ENCODE data around the gene BRD4.

The BRD4 gene

GRCh38 chr19:15313649-15314279, 18.6 kb downstream of the BRD4 start:
- DNase-seq (ENCODE audit: low read depth) = no peak

DNA sequence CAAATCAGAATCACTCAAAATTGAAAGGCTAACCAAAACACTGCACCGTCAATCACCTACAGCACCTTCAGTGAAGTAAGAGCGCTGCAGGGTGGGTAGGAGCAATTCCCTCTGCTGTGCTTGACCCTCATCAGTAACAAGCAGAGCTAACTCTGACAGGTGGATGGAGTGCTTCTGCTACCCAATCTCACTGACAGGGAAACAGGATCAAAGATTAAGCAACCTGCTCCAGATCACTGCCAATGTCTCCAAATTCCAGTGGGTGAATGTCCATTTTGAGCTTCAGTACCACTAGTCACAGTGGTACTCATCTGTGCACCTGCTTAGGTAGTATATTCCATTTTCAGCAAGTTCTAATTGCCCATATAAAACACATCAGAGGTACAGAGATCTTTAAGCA, 25.2 kb downstream of the BRD4 start:
- no peak for DNase-seq (ENCODE audit: low read depth)

GRCh38 chr19:15305582-15306334, 26.6 kb downstream of the BRD4 start:
- DNase-seq (ENCODE audit: low read depth) = no peak

- DNase-seq (ENCODE audit: low read depth) = no peak
These were observed 28.1 kb downstream of the BRD4 start for GRCh38 chr19:15304140-15304705.

DNA sequence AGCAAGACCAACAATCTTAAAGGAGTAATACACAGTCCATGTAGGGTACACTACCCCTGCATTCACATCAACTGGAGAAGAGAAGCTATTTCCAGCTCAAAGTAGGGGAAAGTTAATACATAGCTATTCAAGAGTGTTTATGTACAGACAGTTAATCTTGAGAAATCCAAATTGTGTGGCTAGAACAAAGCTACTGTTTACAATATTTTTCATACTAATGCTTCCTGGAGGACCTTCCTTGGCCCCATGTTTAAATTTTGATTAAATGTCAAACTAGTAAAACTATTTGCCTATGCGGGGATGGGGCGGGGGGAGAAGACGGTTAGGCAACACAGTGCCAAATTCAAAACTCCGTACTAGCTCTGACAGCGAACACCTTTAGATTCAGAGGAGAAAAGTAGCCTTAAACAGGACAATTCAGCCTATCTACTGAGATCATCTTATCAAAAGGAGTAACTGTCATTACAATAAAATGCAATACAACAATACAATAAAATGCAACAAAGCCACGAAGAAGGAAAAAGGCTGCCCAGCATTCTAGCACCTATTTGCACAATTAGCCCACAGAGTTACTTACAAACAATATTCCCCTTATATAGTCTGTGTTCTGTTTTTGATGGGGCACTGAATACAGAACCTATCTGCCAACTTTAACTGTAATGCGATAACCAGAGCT, 29.1 kb downstream of the BRD4 start:
- no peak for DNase-seq (ENCODE audit: low read depth)

GRCh38 chr19:15300533-15301197, 31.7 kb downstream of the BRD4 start:
- no peak for DNase-seq (ENCODE audit: low read depth)

DNA sequence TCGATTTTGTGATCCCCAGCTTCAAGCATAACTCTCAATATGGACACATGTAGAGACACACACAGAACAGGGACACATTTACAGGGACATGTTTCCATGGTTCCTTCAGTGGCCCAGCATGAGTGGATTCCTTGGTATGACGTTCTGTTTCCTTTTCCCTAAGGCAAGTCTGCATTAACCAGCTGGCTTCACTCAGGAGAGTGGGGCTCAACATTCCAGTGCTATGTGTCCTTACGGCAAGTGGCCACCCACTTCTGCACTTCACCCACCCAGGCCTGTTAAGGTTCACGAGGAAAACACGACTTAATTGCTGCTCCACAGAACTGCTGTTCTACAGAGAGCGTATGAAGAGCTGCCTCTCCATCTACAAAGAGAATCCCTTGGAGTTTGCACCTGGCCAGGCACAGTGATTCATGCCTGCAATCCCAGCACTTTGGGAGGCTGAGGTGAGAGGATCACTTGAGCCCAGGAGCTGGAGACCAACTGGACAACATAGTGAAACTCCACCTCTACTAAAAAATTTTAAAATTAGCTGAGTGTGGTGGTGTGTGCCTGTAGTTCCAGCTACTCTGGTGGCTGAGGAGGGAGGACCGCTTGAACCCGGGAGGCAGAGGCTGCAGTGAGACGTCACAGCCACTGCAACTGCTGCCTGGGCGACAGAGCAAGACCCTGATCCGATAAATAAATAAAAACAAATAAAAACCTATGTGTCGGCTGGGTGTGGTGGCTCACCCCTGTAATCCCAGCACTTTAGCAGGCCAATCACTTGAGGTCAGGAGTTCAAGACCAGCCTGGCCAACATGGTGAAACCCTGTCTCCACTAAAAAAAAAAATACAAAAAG, 32.5 kb downstream of the BRD4 start:
- no peak for DNase-seq (ENCODE audit: low read depth)

DNA sequence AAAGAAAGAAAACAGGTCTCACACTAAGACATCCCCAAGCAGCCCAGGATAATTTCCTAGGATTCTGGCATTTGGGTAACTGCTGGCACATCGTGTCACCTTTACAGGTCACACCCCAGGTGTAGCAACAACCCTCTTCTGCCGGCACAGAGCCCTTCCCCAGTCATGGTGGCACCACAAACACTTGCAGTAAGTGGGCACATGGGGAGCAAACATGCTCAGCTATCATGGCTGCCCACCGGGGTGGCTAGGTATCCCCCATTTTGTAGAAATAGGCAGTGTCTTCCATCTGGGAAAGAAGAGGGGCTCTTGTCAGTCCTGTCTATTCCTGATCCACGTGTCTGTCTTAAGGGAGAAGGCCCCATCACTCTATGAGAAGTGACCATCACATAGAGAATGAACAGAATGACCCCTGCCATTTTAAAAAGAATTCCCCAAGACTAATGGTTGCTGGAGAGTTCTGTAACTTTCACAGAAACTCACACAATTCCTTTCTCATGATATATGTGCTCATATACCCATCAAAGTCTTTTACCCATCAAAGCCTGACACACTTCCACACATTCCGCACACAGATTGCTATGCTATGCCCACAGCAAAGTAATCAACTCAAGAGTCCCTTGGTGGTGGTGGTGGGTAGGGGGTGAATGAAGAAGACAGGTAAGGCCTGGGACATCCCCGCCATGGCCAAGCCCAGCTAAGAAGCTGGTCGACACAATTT, 33.3 kb downstream of the BRD4 start:
- no peak for DNase-seq (ENCODE audit: low read depth)

DNA sequence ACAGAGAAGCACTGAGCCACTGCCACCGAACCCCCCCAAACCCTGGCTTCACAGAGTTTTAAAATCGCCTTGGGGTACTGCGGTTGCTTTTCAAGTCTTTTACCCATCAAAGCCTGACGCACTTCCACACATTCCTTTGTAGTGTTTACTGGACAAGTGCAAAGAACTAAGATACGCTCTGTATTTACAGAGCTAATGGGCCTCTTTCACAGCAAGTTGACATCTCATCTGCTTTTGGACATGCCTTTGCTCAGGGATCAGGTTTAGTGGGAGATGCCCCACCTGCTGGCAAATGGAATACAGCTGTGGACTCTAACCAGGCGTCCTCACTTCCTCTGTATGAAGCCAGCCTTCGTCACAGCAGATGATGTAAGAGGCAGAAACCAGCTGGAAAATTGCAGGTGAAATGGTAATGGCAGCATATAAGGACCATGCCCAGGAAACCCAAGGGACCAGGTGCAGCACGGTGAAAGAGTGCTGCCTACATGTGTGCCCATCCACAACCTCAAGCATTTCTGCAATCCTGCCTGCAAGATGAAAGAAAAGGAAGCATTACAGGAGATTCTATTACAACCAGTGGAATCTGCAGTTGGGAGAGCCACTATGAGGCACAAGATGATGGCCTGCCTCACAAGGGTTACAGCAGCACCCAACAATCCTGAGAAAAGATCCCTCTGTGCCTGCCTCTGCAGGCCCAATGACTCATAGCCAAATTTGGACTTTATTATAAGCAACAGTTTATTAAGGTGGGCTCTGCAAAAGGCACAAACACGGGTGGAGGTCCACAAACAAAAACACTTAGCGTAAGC, 34.7 kb downstream of the BRD4 start:
- DNase-seq (ENCODE audit: low read depth) = no peak

DNA sequence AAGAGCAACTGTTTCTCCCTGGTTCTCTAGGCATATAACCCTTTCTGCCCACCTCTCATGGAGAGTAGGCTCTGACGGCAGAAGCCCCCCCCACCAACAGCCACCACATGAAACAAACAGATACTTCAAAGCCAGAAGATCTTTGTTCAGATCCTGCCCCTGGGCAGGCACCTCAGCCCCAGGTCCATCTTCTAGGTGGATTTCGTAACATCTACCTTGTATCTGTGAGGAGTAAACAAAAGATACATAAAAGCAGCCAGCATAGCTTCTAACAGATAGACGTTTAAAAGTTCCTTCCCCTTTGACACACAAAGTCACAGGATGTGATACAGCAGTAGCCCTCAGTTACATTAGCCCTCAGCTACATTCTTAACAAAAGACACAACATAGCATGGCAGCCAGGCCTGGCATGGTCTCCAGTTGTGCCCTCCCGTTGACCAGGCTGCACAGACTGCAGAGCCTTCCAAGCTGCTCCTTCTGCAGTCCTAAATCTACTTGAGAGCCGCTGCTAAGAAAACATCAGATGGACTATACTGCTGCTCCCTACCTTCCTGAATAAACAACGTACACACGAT, 35.4 kb downstream of the BRD4 start:
- DNase-seq (ENCODE audit: low read depth) = no peak

GRCh38 chr19:15296353-15296752, 36.0 kb downstream of the BRD4 start:
- DNase-seq (ENCODE audit: low read depth) = no peak

DNA sequence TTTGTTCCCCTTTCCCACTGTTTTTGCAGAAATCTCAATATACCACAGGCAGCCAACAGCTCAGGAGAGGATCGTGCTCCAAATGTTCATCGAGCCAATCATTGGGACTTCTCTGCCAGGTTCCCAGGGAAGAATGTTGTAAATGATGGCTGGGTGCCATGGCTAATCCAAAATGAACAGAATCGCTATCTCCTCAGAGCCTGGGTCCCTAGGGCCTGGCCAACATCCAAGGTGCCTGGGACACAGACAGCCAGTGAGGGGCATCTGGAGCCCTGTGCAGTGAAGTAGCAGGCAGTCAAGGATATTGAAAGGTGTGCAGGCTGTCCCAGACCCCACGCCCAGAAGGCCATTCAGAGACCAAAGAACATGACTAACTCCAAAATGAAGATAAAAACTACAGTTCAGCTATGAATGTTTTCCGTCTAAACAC, 37.8 kb downstream of the BRD4 start:
- DNase-seq (ENCODE audit: low read depth) = no peak

DNA sequence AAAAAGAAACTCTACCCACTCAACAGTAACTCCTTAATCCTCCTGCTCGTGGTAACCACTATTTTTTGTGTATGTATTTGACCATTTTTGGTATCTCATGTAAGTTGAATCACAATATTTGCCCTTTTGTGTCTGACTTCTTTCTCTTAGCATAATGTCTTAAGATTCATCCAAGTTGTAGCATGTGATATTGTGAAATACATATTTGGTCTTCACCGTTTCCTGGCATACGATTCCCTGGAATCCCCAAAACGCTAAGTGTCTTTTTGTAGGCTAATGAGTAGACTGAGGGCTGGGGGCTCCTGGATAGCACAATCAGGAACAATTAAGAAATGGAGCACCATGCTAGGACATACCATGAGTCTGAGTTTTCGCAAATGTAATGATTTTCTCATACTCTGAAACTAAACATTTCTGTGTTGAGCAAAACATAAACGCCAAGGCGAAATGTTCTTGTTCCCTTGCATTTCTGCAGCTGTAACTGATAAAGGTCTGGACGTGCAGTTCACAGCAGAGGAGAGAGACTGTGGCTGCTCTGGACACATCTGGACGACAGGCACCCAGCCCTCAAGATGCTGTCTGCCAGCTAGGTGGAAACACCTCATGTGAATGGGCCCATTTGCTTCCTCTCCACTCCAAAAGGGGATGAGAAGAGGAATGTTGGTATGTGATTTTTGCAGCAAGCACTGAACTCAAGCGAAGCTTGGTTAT, 38.4 kb downstream of the BRD4 start:
- no peak for DNase-seq (ENCODE audit: low read depth)

DNA sequence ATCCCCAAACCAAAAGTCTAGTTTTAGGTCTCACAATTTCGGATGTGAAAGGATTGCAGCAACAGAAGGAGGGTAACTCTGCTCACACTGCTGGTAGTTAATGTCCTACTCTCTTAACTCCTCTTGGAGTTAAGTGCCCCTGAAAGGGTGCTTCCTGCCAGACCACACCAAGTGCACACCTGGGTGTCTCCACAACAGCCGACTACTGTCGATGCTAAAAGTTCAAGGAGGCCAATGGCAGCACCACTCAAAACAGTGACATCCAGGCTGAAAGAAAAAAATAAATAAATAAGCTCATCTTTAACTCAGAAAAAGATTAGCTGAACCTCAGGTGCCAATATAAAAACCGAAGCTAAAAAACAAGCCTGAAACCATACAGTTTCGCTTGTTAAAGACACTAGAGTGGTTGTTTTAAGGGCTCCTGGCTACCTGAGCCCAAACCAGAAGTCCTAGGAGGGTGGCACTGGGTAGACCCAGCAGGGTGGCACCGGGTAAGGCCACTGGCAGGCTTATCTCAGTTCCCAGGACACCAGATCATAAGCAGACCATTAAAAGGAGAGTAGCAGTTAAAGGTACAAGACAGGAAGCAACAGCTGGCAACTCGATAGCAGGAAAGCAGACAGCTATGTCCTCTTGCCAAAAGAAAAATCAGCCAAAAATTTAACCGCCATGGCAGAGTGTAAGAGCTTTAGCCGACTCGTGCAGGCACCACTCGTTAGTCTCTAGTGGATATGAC, 39.3 kb downstream of the BRD4 start:
- DNase-seq (ENCODE audit: low read depth) = no peak

GRCh38 chr19:15292140-15292539, 40.2 kb downstream of the BRD4 start:
- DNase-seq (ENCODE audit: low read depth) = no peak

GRCh38 chr19:15291548-15292021, 40.8 kb downstream of the BRD4 start:
- DNase-seq (ENCODE audit: low read depth) = no peak

- no peak for DNase-seq (ENCODE audit: low read depth)
These were observed 41.2 kb downstream of the BRD4 start for GRCh38 chr19:15291089-15291488.

DNA sequence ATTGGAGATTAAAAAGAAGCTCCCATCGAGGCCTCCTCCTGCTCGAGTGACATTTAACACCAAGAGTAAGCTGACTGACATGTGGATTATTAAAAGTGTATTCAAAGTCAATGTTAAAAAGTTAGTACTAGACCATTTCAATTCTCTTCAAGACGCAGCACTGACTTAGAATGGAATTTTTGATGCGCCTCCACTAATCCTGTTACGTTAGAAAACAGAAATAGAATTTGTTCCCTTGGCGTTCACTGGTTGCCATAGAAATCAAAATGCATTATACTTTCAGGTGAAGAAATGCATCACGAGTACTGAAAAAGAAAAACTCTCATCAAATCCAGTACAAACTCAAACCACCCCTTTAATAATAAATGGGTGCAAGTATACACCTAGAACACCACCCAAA, 42.2 kb downstream of the BRD4 start:
- DNase-seq (ENCODE audit: low read depth) = no peak
